Activated CD4-positive, alpha-beta T cell treated with anti-CD3 and anti-CD28 coated beads, Interleukin-2, amount 10 ng/mL, durations not matched to agents 7 days and 5 days (primary cell): ENCODE measurements around the gene PLEKHM3. TPM values are rescaled to one million over a fixed set of nuclear protein-coding genes. Genes with fewer than 3 reads are reported as not detected.
A peak's percentile ranks its signal among the peaks of the same experiment; 100 is the strongest.

ENCODE experiments used
- CTCF ChIA-PET: fragments of 350-600 bp; sonication (Branson Sonifier 250); formaldehyde crosslinking; loops from one replicate; lab custom pipeline; 2021; ENCODE audit warnings: antibody characterized with exemption; lab: Charles Lee
- POLR2A ChIA-PET: fragments of 350-600 bp; sonication (Branson Sonifier 250); formaldehyde crosslinking; loops from one replicate; lab custom pipeline; 2021; ENCODE audit warnings: antibody characterized with exemption; lab: Charles Lee
- DNase-seq: peaks from one replicate; pipeline ENCODE4 v3.0.0-alpha.2; 2020
- H3K27ac Mint-ChIP-seq: one replicate; pipeline ENCODE4 v1.8.0; 2021; ENCODE audit warnings: mild to moderate bottlenecking, moderate library complexity, mixed read lengths
- H3K27me3 Mint-ChIP-seq: one replicate; pipeline ENCODE4 v1.8.0; 2021; ENCODE audit warnings: mixed read lengths
- H3K36me3 Mint-ChIP-seq: one replicate; pipeline ENCODE4 v1.8.0; 2021; ENCODE audit warnings: low read depth, mixed read lengths
- H3K4me1 Mint-ChIP-seq: one replicate; pipeline ENCODE4 v1.8.0; 2021; ENCODE audit warnings: mixed read lengths
- H3K4me3 Mint-ChIP-seq: one replicate; pipeline ENCODE4 v1.8.0; 2021; ENCODE audit warnings: mild to moderate bottlenecking, moderate library complexity, mixed read lengths
- H3K9me3 Mint-ChIP-seq: one replicate; pipeline ENCODE4 v1.8.0; 2021; ENCODE audit warnings: mixed read lengths
- total RNA-seq, 2 experiments: library from RNA; stranded (reverse); gene quantifications; one replicate each; pipeline ENCODE4 v1.2.3, GENCODE V29; 2021

PLEKHM3 gene
- total RNA-seq, 2 experiments from 2014 or later, result 6.7 to 7.7 TPM

GRCh38 chr2:208047840-208048239, 22.5 kb upstream of the PLEKHM3 start:
- DNase-seq, result no peak
- H3K36me3 Mint-ChIP-seq, result no peaks in the 10 kb centered on the region
- no peak overlapping the region for H3K27ac Mint-ChIP-seq
- H3K4me1 Mint-ChIP-seq, result no peaks in the 10 kb centered on the region
- H3K27me3 Mint-ChIP-seq, result peaks cover 13% of the 10 kb centered on the region
- H3K4me3 Mint-ChIP-seq, result no peak overlapping the region
- no peaks in the 10 kb centered on the region for H3K9me3 Mint-ChIP-seq
- POLR2A ChIA-PET, result interaction anchor here (0.6 kb wide), 1 partner anchor 337 kb away, joined by 3 read pairs; no protein-coding TSS in a partner anchor
- CTCF ChIA-PET, result interaction anchor here (0.9 kb wide), 1 partner anchor 30 kb away, joined by 3 read pairs; no protein-coding TSS in a partner anchor

DNA sequence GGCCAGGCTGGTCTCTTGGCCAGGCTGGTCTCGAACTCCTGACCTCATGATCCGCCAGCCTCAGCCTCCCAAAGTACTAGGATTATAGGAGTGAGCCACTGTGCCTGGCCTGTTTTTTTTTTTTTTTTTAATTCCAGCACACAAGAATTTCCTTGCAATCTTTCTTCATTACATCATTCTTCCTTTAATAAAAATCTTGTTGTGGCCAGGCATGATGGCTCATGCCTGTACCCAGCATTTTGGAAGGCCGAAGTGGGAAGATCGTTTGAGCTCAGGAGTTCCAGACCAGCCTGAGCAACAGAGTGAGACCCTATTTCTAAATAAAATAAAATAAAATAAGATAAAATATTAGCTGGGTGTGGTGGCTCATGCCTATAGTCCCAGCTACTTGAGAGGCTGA, 21.4 kb upstream of the PLEKHM3 start:
- Mint-ChIP-seq H3K27ac (no peak overlapping the region), H3K36me3 (no peaks in the 10 kb centered on the region), H3K4me1 (no peaks in the 10 kb centered on the region), H3K9me3 (no peaks in the 10 kb centered on the region), H3K4me3 (no peak overlapping the region), H3K27me3 (peaks cover 13% of the 10 kb centered on the region)
- no peak for DNase-seq
- ChIA-PET CTCF (no interaction called here), POLR2A (no interaction called here)

GRCh38 chr2:208042450-208042849, 17.1 kb upstream of the PLEKHM3 start:
- Mint-ChIP-seq H3K4me1 (no peaks in the 10 kb centered on the region), H3K27me3 (no peaks in the 10 kb centered on the region), H3K36me3 (no peaks in the 10 kb centered on the region), H3K27ac (no peak overlapping the region), H3K9me3 (no peaks in the 10 kb centered on the region), H3K4me3 (no peak overlapping the region)
- ChIA-PET POLR2A (no interaction called here), CTCF (interaction anchor here (0.6 to 1.0 kb wide), 2 partner anchors 13 to 297 kb away, joined by 3 read pairs; no protein-coding TSS in a partner anchor)
- no peak for DNase-seq

- no peaks in the 10 kb centered on the region for H3K4me1 Mint-ChIP-seq
- no peak overlapping the region for H3K4me3 Mint-ChIP-seq
- ChIA-PET CTCF (interaction anchor here (0.6 to 1.1 kb wide), 3 partner anchors 14 to 297 kb away, joined by 3 to 4 read pairs (median 3); no protein-coding TSS in a partner anchor), POLR2A (no interaction called here)
- H3K27me3 Mint-ChIP-seq, result no peaks in the 10 kb centered on the region
- DNase-seq, result no peak
- H3K36me3 Mint-ChIP-seq, result no peaks in the 10 kb centered on the region
- no peak overlapping the region for H3K27ac Mint-ChIP-seq
- H3K9me3 Mint-ChIP-seq, result no peaks in the 10 kb centered on the region
Observed at GRCh38 chr2:208042041-208042440, 16.7 kb upstream of the PLEKHM3 start.

DNA sequence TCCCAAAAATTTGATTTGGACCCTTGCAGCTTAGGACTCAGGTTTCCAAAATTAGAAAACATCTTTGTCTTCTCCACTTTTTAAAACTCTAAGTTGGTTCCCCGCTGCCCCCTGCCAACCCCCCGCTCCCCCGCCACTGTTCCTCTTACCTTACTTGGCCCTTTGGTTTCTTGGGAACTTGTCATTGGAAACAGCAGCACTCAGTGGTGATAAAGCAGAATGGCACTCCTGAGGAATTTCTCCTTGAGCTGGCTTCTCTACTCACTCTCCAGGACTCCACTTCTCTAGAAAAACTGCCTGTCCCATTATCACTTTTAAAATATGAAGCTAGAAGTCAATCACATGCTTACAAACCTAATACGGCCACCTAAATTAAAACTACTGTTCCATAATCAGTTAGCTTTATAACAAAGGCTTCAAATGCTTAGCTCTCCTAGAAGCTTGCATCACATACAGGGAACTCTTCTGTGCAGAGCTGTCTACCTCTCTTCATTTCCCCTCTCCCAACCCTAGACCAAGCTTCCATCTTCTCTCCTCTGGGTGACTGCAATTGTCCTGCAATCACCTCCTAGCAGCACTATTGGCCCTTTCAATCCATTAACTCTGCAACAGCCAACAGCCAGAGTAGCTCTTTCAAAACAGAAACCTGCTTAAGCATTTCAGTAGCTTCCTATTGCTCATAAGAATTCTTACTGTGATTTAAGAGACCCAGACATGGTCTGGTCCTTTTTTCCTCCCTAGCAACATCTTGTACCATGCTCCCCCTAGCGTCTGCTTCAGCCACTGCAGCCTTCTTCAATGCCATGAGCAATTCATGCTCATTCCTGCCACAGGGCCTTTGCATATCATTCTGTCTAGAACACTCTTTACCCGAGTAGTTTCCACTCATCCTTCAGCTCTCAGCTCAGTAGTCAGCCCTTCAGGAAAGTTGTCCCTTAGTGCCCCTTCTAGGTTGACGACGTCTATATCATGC, 15.2 kb upstream of the PLEKHM3 start:
- H3K4me3 Mint-ChIP-seq, result no peak overlapping the region
- no peak overlapping the region for H3K27ac Mint-ChIP-seq
- POLR2A ChIA-PET, result interaction anchor here (0.5 kb wide), 1 partner anchor 403 kb away, joined by 7 read pairs; no protein-coding TSS in a partner anchor
- peak; percentile 80 for DNase-seq
- no peaks in the 10 kb centered on the region for H3K9me3 Mint-ChIP-seq
- CTCF ChIA-PET, result interaction anchor here (0.5 to 2.0 kb wide), 15 partner anchors 11 to 415 kb away, joined by 3 to 14 read pairs (median 4); partner anchors contain the start of genes FZD5, METTL21A and PLEKHM3
- no peaks in the 10 kb centered on the region for H3K27me3 Mint-ChIP-seq
- no peaks in the 10 kb centered on the region for H3K4me1 Mint-ChIP-seq
- H3K36me3 Mint-ChIP-seq, result no peaks in the 10 kb centered on the region

- ChIA-PET POLR2A (no interaction called here), CTCF (interaction anchor here (1.0 to 2.0 kb wide), 4 partner anchors 63 to 314 kb away, joined by 4 to 14 read pairs (median 5); no protein-coding TSS in a partner anchor)
- no peak for DNase-seq
- H3K36me3 Mint-ChIP-seq, result no peaks in the 10 kb centered on the region
- H3K4me1 Mint-ChIP-seq, result no peaks in the 10 kb centered on the region
- no peaks in the 10 kb centered on the region for H3K27me3 Mint-ChIP-seq
- no peak overlapping the region for H3K27ac Mint-ChIP-seq
- no peaks in the 10 kb centered on the region for H3K9me3 Mint-ChIP-seq
- no peak overlapping the region for H3K4me3 Mint-ChIP-seq
Observed at GRCh38 chr2:208039376-208040110, 14.2 kb upstream of the PLEKHM3 start.

GRCh38 chr2:208037564-208038487, 12.5 kb upstream of the PLEKHM3 start:
- POLR2A ChIA-PET, result no interaction called here

GRCh38 chr2:208036357-208036756, 11.0 kb upstream of the PLEKHM3 start:
- POLR2A ChIA-PET, result no interaction called here
- Mint-ChIP-seq H3K9me3 (no peaks in the 10 kb centered on the region), H3K36me3 (no peaks in the 10 kb centered on the region), H3K27ac (no peak overlapping the region), H3K4me3 (no peak overlapping the region), H3K27me3 (peaks cover 4% of the 10 kb centered on the region), H3K4me1 (no peaks in the 10 kb centered on the region)
- CTCF ChIA-PET, result interaction anchor here (0.6 kb wide), 1 partner anchor 38 kb away, joined by 3 read pairs; no protein-coding TSS in a partner anchor
- DNase-seq, result no peak

More at GRCh38 chr2:208037564-208038487, 12.5 kb upstream of the PLEKHM3 start:
- Mint-ChIP-seq H3K27ac (no peak overlapping the region), H3K4me1 (no peaks in the 10 kb centered on the region), H3K9me3 (no peaks in the 10 kb centered on the region), H3K27me3 (no peaks in the 10 kb centered on the region), H3K4me3 (no peak overlapping the region), H3K36me3 (no peaks in the 10 kb centered on the region)
- no peak for DNase-seq
- CTCF ChIA-PET, result interaction anchor here (0.6 kb wide), 1 partner anchor 218 kb away, joined by 3 read pairs; no protein-coding TSS in a partner anchor

GRCh38 chr2:208034503-208035140, 9.3 kb upstream of the PLEKHM3 start:
- Mint-ChIP-seq H3K36me3 (no peaks in the 10 kb centered on the region), H3K27me3 (peaks cover 4% of the 10 kb centered on the region), H3K27ac (no peak overlapping the region), H3K4me1 (no peaks in the 10 kb centered on the region), H3K4me3 (no peak overlapping the region), H3K9me3 (no peaks in the 10 kb centered on the region)
- ChIA-PET POLR2A (no interaction called here), CTCF (interaction anchor here (1.4 to 1.5 kb wide), 2 partner anchors 289 to 408 kb away, joined by 4 to 5 read pairs; no protein-coding TSS in a partner anchor)
- DNase-seq, result no peak

DNA sequence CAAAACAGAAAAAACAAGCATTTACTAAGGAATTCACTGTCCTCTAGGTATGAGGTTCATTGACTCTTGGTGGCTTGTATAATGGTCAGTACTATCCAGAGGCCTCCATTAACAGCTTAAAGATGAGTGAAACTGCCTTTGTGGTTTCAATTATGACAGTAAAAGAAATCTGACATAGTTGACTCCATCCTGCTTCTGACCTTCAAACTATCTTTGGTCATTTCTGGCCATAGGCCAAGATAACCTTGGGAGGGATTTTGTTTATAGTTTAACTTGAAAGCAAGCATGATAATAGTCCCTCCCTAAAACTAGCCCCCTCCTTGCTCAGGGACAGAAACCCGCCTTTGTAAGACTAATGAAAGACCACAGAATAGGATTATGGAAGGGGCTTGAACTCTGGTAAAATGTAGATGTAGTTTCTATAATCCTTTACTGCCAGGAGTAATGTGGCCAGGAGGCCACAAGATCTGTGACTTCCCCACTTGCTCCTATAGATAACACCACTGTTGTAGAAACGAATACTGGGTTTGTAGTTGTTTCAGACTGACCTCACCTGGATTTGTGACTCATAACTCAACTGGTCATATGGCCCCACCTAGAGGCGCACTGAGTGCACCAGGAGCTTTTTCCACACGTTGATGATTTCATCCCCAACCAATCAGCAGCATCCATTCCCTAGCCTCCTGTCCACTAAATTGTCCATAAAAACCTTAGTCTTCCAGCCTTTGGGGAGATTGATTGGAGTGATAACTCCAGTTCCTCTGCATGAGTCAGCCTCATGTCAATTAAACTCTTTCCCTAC, 8.6 kb upstream of the PLEKHM3 start:
- peak; percentile 38 for DNase-seq
- H3K4me1 Mint-ChIP-seq, result no peaks in the 10 kb centered on the region
- CTCF ChIA-PET, result interaction anchor here (0.6 to 1.5 kb wide), 7 partner anchors 19 to 408 kb away, joined by 3 to 6 read pairs (median 4); no protein-coding TSS in a partner anchor
- no peaks in the 10 kb centered on the region for H3K36me3 Mint-ChIP-seq
- no peaks in the 10 kb centered on the region for H3K9me3 Mint-ChIP-seq
- H3K27me3 Mint-ChIP-seq, result peaks cover 4% of the 10 kb centered on the region
- H3K27ac Mint-ChIP-seq, result no peak overlapping the region
- no peak overlapping the region for H3K4me3 Mint-ChIP-seq
- POLR2A ChIA-PET, result no interaction called here
